Peyer's patch (tissue), 4 donors: ENCODE measurements around the gene TTC6. TPM values are rescaled to one million over a fixed set of nuclear protein-coding genes. Genes with fewer than 3 reads are reported as not detected.

ENCODE experiments used
- DNase-seq, 3 donors: peaks; one replicate each; pipeline ENCODE4 v3.0.0-alpha.2; 2017 to 2019
- H3K27ac ChIP-seq, 4 donors: fragments of 200-600 bp; sonication (generic); one replicate each; pipeline ENCODE4 v1.5.1; 2016 to 2019
- H3K27me3 ChIP-seq, 2 donors: fragments of 200-600 bp; sonication (generic); one replicate each; pipeline ENCODE4 v1.5.1; 2019
- H3K36me3 ChIP-seq, 3 donors: fragments of 200-600 bp; sonication (generic); one replicate each; pipeline ENCODE4 v1.5.1; 2016 to 2019
- H3K4me1 ChIP-seq, 4 donors: fragments of 200-600 bp; sonication (generic); one replicate each; pipeline ENCODE4 v1.5.1; 2016 to 2019
- H3K4me3 ChIP-seq, 4 donors: fragments of 200-600 bp; sonication (generic); 1 replicate in 3 of 4; 2 replicates in 1 of 4; pipeline ENCODE4 v1.5.1; 2016 to 2019; ENCODE audit warnings: mild to moderate bottlenecking in 1 of 4
- H3K9me3 ChIP-seq, 4 donors: fragments of 200-600 bp; sonication (generic); one replicate each; pipeline ENCODE4 v1.5.1; 2016 to 2019; ENCODE audit warnings: mild to moderate bottlenecking in 1 of 4
- POLR2A ChIP-seq, 2 donors: fragments of 450-650 bp; IDR thresholded peaks; one replicate each; pipeline ENCODE4 v1.5.1; 2017; ENCODE audit warnings: antibody characterized with exemption in 2 of 2, mild to moderate bottlenecking in 2 of 2, moderate library complexity in 2 of 2
- total RNA-seq, 4 donors: library from RNA; depleted of rRNA; stranded (reverse); fragments of >200 nt; gene quantifications; one replicate each; pipeline ENCODE4 v1.1.0, GENCODE V29; 2016
- TF ChIP-seq, protein P1 (sequence below), 6 experiments: fragments of 450-650 bp in 4 of 6; fragments of 200-600 bp in 2 of 6; sonication (generic) in 1 of 6; IDR thresholded peaks; one replicate each; pipeline ENCODE4 v1.5.1; 2017 to 2019; ENCODE audit warnings: antibody characterized with exemption in 6 of 6, mild to moderate bottlenecking in 3 of 6, moderate library complexity in 1 of 6

Gene TTC6
- total RNA-seq, 4 donors from 2014 or later = 1.8 to 12.7 (median 3.6) TPM; not detected in 1

DNA sequence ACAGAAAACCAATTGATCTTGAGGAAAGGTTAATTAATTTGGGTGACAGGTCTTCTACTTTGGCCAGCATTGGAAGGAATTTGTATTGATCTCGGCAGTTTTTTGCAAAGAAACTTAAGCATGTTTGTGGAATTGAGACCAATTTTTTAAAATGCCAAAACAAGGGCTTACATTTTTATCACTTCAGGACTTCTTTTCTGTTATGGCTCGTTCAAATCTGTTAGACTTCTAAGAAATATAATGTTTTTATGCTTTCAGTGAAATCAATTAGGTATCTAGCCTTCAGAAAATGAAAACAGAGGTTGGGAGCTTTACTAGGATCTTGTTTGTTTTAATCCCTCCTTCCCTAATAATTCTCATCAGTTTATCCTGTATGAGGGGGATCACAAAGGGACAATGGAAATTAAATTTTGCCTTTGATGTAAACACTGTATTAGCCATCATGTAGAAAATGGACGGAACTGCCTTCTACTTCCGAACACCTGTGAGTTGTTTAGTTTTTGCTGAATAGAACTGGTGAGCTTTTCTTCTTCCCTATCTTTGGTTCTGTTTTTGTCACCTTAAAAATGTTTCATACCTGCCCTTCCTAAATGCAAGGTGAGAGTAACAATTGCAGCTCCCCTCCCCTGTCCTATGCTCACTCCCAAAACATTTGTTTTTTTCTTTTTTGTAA is 8.2 kb upstream of the TTC6 start:
- no peaks in the 10 kb centered on the region for H3K36me3 ChIP-seq
- H3K9me3 ChIP-seq = no peaks in the 10 kb centered on the region
- peak overlapping the region in 3 of 4 donors; percentile 12 to 59 (median 54) for H3K4me3 ChIP-seq
- peaks cover 0 to 42% of the 10 kb centered on the region in 2 donors for H3K27me3 ChIP-seq
- peak overlapping the region in 3 of 4 donors; percentile 71 to 81 (median 73) for H3K27ac ChIP-seq
- TF ChIP-seq, protein P1, sequence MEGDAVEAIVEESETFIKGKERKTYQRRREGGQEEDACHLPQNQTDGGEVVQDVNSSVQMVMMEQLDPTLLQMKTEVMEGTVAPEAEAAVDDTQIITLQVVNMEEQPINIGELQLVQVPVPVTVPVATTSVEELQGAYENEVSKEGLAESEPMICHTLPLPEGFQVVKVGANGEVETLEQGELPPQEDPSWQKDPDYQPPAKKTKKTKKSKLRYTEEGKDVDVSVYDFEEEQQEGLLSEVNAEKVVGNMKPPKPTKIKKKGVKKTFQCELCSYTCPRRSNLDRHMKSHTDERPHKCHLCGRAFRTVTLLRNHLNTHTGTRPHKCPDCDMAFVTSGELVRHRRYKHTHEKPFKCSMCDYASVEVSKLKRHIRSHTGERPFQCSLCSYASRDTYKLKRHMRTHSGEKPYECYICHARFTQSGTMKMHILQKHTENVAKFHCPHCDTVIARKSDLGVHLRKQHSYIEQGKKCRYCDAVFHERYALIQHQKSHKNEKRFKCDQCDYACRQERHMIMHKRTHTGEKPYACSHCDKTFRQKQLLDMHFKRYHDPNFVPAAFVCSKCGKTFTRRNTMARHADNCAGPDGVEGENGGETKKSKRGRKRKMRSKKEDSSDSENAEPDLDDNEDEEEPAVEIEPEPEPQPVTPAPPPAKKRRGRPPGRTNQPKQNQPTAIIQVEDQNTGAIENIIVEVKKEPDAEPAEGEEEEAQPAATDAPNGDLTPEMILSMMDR (IDR thresholded peaks at IDR 0.05) = no peak
- TF ChIP-seq POLR2A (IDR thresholded peaks at IDR 0.05) = no peak
- peaks cover 0 to 10% (median 0%) of the 10 kb centered on the region in 4 donors for H3K4me1 ChIP-seq
- no peak for DNase-seq

DNA sequence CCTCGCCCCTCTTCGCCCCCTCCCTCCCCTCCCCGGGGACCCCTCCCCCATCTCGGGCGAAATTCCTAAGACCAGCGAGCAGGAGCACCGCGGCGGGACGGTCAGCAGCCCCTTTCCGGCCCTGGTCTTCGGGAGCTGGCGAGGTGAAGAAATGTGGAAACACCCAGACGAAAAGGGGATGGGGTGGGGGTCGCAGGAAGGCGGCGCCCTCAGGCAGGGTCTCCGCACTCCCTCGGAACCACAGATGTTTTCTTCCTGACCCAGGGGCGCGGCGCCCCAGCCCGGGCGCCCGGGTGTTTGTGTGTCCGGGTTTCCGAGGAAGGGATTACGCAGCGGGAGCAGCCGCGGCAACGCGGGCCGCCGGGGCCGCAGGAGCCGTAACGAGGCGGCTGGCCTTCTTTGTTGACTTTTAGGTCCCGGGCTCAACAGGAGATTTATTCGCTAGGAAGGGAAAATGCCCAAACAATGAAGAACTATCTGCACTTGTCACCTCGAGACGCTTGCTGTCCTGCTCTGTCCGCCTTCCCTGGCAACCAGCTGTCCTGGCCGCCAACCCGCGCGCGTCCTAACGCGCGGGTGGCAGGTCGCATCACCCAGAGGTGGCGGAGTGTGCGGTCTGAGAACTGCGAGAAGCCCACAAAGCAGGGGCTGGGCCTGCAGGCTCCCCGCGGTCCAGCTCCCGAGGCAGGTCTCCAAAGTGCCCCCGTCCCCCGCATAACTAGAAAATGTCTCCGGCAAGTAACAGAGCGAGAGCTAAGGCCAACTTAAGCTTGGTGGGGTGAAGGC is 7.4 kb upstream of the TTC6 start:
- no peaks in the 10 kb centered on the region for H3K36me3 ChIP-seq
- H3K4me1 ChIP-seq = peaks cover 0 to 10% (median 0%) of the 10 kb centered on the region in 4 donors
- H3K9me3 ChIP-seq = no peaks in the 10 kb centered on the region
- peak overlapping the region in 3 of 4 donors; percentile 12 to 59 (median 54) for H3K4me3 ChIP-seq
- peaks cover 0 to 49% of the 10 kb centered on the region in 2 donors for H3K27me3 ChIP-seq
- peak in 1 of 3 donors; percentile 77 for DNase-seq
- peak overlapping the region in 3 of 4 donors; percentile 71 to 81 (median 73) for H3K27ac ChIP-seq
- TF ChIP-seq POLR2A (IDR thresholded peaks at IDR 0.05) = no peak
- TF ChIP-seq, protein P1 (IDR thresholded peaks at IDR 0.05) = no peak

DNA sequence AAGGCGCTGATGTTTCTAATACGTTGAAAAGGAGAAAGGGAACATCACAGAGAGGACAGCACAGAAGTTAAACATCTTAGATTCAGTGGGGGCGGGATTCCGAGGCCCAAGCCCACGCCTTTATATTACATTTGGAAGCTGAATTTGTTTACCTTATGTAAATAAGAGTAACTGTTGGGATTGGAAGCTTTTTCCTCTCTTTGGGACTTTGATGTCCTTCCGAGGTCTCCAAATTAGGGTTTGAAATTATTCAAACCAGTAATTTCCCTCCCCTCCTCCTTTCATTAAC is 6.8 kb upstream of the TTC6 start:
- Histone ChIP-seq H3K4me3 (peak overlapping the region in 3 of 4 donors; percentile 12 to 59 (median 54)), H3K27me3 (peaks cover 0 to 47% of the 10 kb centered on the region in 2 donors), H3K36me3 (no peaks in the 10 kb centered on the region), H3K9me3 (no peaks in the 10 kb centered on the region), H3K27ac (peak overlapping the region in 3 of 4 donors; percentile 71 to 81 (median 73)), H3K4me1 (peaks cover 0 to 10% (median 0%) of the 10 kb centered on the region in 4 donors)
- DNase-seq = no peak
- TF ChIP-seq, protein P1 (IDR thresholded peaks at IDR 0.05) = no peak
- no peak for TF ChIP-seq POLR2A (IDR thresholded peaks at IDR 0.05)

DNA sequence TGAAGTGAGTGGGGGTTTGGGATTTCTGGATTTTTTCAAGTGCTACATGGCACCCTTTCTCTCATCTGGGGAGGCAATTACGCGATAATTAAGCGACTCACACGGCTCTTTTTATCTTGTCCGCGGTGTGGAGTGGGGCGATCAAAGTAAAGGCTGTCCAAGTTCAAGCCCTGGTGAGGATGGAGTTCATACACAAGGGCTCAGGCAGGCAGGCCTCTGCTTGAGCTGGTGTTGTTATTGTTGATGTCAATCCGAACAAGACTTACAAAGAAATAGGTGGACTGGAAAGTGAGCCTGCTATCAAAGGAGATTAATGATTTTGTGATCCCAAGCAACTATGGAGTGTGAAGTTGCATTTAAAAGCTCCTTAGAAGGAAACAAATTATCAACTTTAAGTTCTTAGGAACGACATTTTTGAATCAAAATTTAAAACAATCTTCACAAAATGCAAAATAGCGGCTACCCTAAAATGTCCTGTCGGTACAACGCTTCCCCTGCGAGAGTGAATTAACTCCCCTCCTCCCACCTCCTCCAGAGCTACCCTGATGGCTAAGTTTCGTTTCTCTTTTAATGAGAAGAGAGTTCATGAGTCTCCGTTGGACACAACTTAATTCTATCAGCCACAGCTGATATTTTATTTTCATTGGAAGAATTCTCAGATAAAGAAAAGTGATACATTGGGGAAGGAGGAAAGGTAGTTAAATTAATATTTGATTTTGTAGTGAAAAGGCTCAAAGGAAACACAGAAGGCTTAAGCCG is 6.3 kb upstream of the TTC6 start:
- no peak for DNase-seq
- Histone ChIP-seq H3K4me1 (peaks cover 0 to 10% (median 0%) of the 10 kb centered on the region in 4 donors), H3K9me3 (no peaks in the 10 kb centered on the region), H3K27ac (peak overlapping the region in 3 of 4 donors; percentile 71 to 81 (median 73)), H3K27me3 (peaks cover 0 to 42% of the 10 kb centered on the region in 2 donors), H3K36me3 (no peaks in the 10 kb centered on the region), H3K4me3 (peak overlapping the region in 3 of 4 donors; percentile 12 to 59 (median 54))
- TF ChIP-seq POLR2A (IDR thresholded peaks at IDR 0.05) = no peak
- TF ChIP-seq, protein P1 (IDR thresholded peaks at IDR 0.05) = no peak

DNA sequence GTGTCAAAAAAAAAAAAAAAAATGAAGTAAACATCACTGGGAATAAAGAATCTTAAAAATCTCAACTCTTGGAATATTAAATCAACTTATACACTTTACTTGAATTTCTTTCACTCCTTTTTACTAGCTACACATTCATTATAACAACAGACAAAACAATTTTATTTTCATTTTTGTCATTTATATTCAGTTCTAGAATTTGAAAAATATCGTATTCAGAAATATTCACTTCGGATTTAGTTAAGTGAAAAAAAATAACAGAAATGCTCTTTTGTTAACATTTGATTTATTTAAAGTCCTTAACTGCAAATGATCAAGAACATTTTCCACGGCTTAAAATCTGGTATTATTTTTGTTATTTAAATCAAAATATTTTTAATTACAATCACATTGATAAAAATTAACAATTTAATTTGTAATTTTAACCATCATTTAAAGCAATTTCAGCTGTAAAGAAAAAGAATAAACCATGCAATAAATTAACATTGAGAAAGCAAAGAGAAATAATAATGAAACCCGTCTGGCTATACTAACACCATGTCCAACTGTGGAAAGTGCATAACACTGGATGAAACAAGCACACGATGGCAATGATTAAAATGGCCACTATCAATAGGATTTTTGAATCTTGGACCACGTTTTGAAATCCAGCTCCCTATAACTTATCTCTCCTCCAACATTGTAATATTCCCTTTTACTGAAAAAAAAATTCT is 5.6 kb upstream of the TTC6 start:
- Histone ChIP-seq H3K9me3 (no peaks in the 10 kb centered on the region), H3K27me3 (peaks cover 0 to 40% of the 10 kb centered on the region in 2 donors), H3K4me1 (peaks cover 0 to 3% (median 0%) of the 10 kb centered on the region in 4 donors), H3K4me3 (peak overlapping the region in 2 of 4 donors; percentile 54 to 70), H3K27ac (peak overlapping the region in 1 of 4 donors; percentile 77), H3K36me3 (no peaks in the 10 kb centered on the region)
- no peak for TF ChIP-seq POLR2A (IDR thresholded peaks at IDR 0.05)
- TF ChIP-seq, protein P1 (IDR thresholded peaks at IDR 0.05) = no peak
- DNase-seq = no peak
